HEK293T (cell line): Measurements from ENCODE around the gene SUV39H1.

ENCODE experiments used
- ARNT ChIP-seq: fragments of 450-650 bp; IDR thresholded peaks from 2 replicates; pipeline ENCODE4 v1.6.1; 2017; ENCODE audit warnings: mild to moderate bottlenecking
- BHLHE40 ChIP-seq: fragments of 450-650 bp; IDR thresholded peaks from 2 replicates; pipeline ENCODE4 v1.6.1; 2016; ENCODE audit warnings: mild to moderate bottlenecking, moderate library complexity, borderline replicate concordance
- CTBP1 ChIP-seq: fragments of 450-650 bp; IDR thresholded peaks from 2 replicates; pipeline ENCODE4 v1.6.1; 2016; ENCODE audit warnings: borderline replicate concordance
- ELF4 ChIP-seq: fragments of 450-650 bp; IDR thresholded peaks from 2 replicates; pipeline ENCODE4 v1.6.1; 2017; ENCODE audit warnings: antibody characterized with exemption
- FOXK2 ChIP-seq: fragments of 450-650 bp; IDR thresholded peaks from 2 replicates; pipeline ENCODE4 v1.6.1; 2016; ENCODE audit warnings: mild to moderate bottlenecking
- FOXM1 ChIP-seq: fragments of 450-650 bp; IDR thresholded peaks from 2 replicates; pipeline ENCODE4 v1.6.1; 2017; ENCODE audit warnings: mild to moderate bottlenecking, borderline replicate concordance
- L3MBTL2 ChIP-seq: fragments of 450-650 bp; conservative IDR thresholded peaks from 2 replicates; pipeline ENCODE4 v1.6.1; 2016; ENCODE audit warnings: mild to moderate bottlenecking
- LEF1 ChIP-seq: fragments of 450-650 bp; IDR thresholded peaks from 2 replicates; pipeline ENCODE4 v1.6.1; 2017; ENCODE audit warnings: mild to moderate bottlenecking, borderline replicate concordance
- NFRKB ChIP-seq: fragments of 450-650 bp; IDR thresholded peaks from 2 replicates; pipeline ENCODE4 v1.6.1; 2016; ENCODE audit warnings: mild to moderate bottlenecking, moderate library complexity
- SP1 ChIP-seq: fragments of 450-650 bp; IDR thresholded peaks from 2 replicates; pipeline ENCODE4 v1.6.1; 2017
- SUZ12 ChIP-seq: fragments of 450-650 bp; IDR thresholded peaks from 2 replicates; pipeline ENCODE4 v1.6.1; 2016; ENCODE audit warnings: mild to moderate bottlenecking

DNA sequence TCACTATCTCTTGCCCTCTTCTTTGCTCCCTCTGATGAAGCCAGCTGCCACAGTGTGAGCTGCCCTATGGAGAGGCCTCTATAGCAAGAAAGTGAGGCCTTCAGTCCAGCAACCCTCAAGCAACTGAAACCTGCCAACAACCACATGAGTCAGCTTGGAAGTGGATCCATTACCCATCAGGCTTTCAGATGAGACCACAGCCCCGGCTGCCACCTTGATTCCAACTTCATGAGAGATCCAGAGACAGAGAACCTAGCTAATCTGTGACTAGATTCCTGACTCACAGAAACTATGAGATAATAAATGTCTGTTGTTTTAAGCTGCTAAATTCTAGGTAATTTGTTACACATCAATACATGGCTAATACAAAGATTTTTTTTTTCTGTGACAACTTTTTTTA lies 33.3 kb upstream of the SUV39H1 start:
- TF ChIP-seq FOXM1, result no peak
- TF ChIP-seq SUZ12, result no peak
- TF ChIP-seq SP1, result no peak
- no peak for TF ChIP-seq ARNT
- TF ChIP-seq BHLHE40, result no peak
- TF ChIP-seq ELF4, result no peak
- TF ChIP-seq L3MBTL2, result no peak
- no peak for TF ChIP-seq FOXK2
- no peak for TF ChIP-seq CTBP1
- no peak for TF ChIP-seq NFRKB
- no peak for TF ChIP-seq LEF1
